Testis (tissue), 3 donors: ENCODE results near the gene TP53BP2. TPM values are rescaled to one million over a fixed set of nuclear protein-coding genes. Genes with fewer than 3 reads are reported as not detected.
"Not testable (repeated sequence)": the region's sequence is repeated elsewhere in the genome, so short reads cannot be mapped to it uniquely, and the experiment has no call there.

Source experiments
- DNase-seq: peaks from one replicate; pipeline ENCODE4 v3.0.0-alpha.2; 2019
- H3K27ac ChIP-seq, 2 donors: fragments of 200-600 bp; sonication (generic); one replicate each; pipeline ENCODE4 v1.5.1; 2019
- H3K27me3 ChIP-seq: fragments of 200-600 bp; sonication (generic); one replicate; pipeline ENCODE4 v1.5.1; 2019
- H3K36me3 ChIP-seq: fragments of 200-600 bp; sonication (generic); one replicate; pipeline ENCODE4 v1.5.1; 2017; ENCODE audit warnings: low read depth; ENCODE audit errors: missing control alignments
- H3K4me1 ChIP-seq: fragments of 200-600 bp; sonication (generic); one replicate; pipeline ENCODE4 v1.5.1; 2019
- H3K4me3 ChIP-seq, 2 donors: fragments of 200-600 bp; sonication (generic); one replicate each; pipeline ENCODE4 v1.5.1; 2017 to 2019
- H3K9me3 ChIP-seq: fragments of 200-600 bp; sonication (generic); one replicate; pipeline ENCODE4 v1.5.1; 2017
- CTCF ChIP-seq, 3 experiments: fragments of 450-650 bp in 2 of 3; fragments of 200-600 bp in 1 of 3; sonication (generic) in 1 of 3; IDR thresholded peaks; one replicate each; pipeline ENCODE4 v1.5.1; 2016 to 2019; ENCODE audit warnings: antibody characterized with exemption in 3 of 3, mild to moderate bottlenecking in 2 of 3, moderate library complexity in 1 of 3
- POLR2A ChIP-seq: fragments of 450-650 bp; IDR thresholded peaks from one replicate; pipeline ENCODE4 v1.6.1; 2017; ENCODE audit warnings: antibody characterized with exemption, mild to moderate bottlenecking, moderate library complexity
- WGBS, 2 donors: methylation state at CpG; one replicate each; pipeline ENCODE4 v1.1.5; 2018; 5-methylcytosine and 5-hydroxymethylcytosine counted together
- intact Hi-C: fragments of 100-400 bp; cut with DNase I; formaldehyde crosslinking; loops from one replicate; pipeline ENCODE4 v1.15.1; 2023; ENCODE audit warnings: low total_unique reads
- polyA plus RNA-seq: library from polyadenylated mRNA; stranded (reverse); fragments of 350-450 nt; fragmentation: Illumina TruSeq; extraction: RNeasy Lipid Tissue Mini Kit (QIAGEN cat#74804); gene quantifications from one replicate; pipeline ENCODE4 v1.2.3, GENCODE V29; 2014; ENCODE audit warnings: low read depth, low replicate concordance; ENCODE audit not compliant: insufficient read depth
- total RNA-seq, 2 donors: library from RNA; depleted of rRNA; stranded (reverse); fragments of >200 nt; gene quantifications; one replicate each; pipeline ENCODE4 v1.2.3, GENCODE V29; 2016

The TP53BP2 gene
- total and polyA plus RNA-seq, 3 donors from 2014 or later = 29.6 to 99.3 (median 64.3) TPM

GRCh38 chr1:223745731-223746130 is 100.0 kb downstream of the TP53BP2 start:
- 86 to 87% methylated on average over 4 of the region's 4 CpGs for WGBS, 2 donors

GRCh38 chr1:223742856-223743517 is 102.8 kb downstream of the TP53BP2 start:
- Histone ChIP-seq H3K27me3 (no peaks in the 10 kb centered on the region), H3K4me1 (peaks cover 9% of the 10 kb centered on the region), H3K4me3 (no peak overlapping the region), H3K36me3 (no peaks in the 10 kb centered on the region), H3K9me3 (no peaks in the 10 kb centered on the region), H3K27ac (no peak overlapping the region)
- TF ChIP-seq CTCF (IDR thresholded peaks at IDR 0.05) (no peak), POLR2A (no peak)
- 72 to 75% methylated on average over 9 of the region's 9 CpGs for WGBS, 2 donors
- intact Hi-C loops = no loop called here
- no peak for DNase-seq

More at GRCh38 chr1:223745731-223746130, 100.0 kb downstream of the TP53BP2 start:
- intact Hi-C loops = loop anchor here (5.0 kb wide), 1 partner anchor 33 kb away; the partner anchor contains the start of gene CAPN2
- TF ChIP-seq POLR2A (no peak), CTCF (IDR thresholded peaks at IDR 0.05) (no peak)
- Histone ChIP-seq H3K27me3 (no peaks in the 10 kb centered on the region), H3K4me3 (no peak overlapping the region), H3K27ac (no peak overlapping the region), H3K9me3 (no peaks in the 10 kb centered on the region), H3K36me3 (peaks cover under 1% of the 10 kb centered on the region), H3K4me1 (peaks cover 25% of the 10 kb centered on the region)
- DNase-seq = no peak

- no peaks in the 10 kb centered on the region for H3K27me3 ChIP-seq
- H3K4me3 ChIP-seq = no peak overlapping the region
- no peaks in the 10 kb centered on the region for H3K9me3 ChIP-seq
- no peaks in the 10 kb centered on the region for H3K36me3 ChIP-seq
- H3K4me1 ChIP-seq = no peaks in the 10 kb centered on the region
- DNase-seq = no peak
- TF ChIP-seq POLR2A = no peak
- intact Hi-C loops = no loop called here
- no peak overlapping the region for H3K27ac ChIP-seq
- 93 to 96% methylated on average over 6 of the region's 6 CpGs for WGBS, 2 donors
Measured at GRCh38 chr1:223741861-223742260, 103.9 kb downstream of the TP53BP2 start.

GRCh38 chr1:223740038-223740736 is 105.6 kb downstream of the TP53BP2 start:
- intact Hi-C loops = not testable (repeated sequence)

GRCh38 chr1:223739366-223740037 is 106.2 kb downstream of the TP53BP2 start:
- no peaks in the 10 kb centered on the region for H3K27me3 ChIP-seq
- WGBS, 2 donors = 54 to 57% methylated on average over 7 of the region's 7 CpGs
- H3K9me3 ChIP-seq = no peaks in the 10 kb centered on the region
- H3K4me1 ChIP-seq = peaks cover 3% of the 10 kb centered on the region
- H3K4me3 ChIP-seq = no peak overlapping the region
- intact Hi-C loops = no loop called here
- TF ChIP-seq POLR2A = no peak
- TF ChIP-seq CTCF (IDR thresholded peaks at IDR 0.05) = no peak
- H3K27ac ChIP-seq = no peak overlapping the region
- no peaks in the 10 kb centered on the region for H3K36me3 ChIP-seq
- DNase-seq = no peak

More at GRCh38 chr1:223740038-223740736, 105.6 kb downstream of the TP53BP2 start:
- not testable (repeated sequence) for H3K27me3 ChIP-seq, H3K4me3 ChIP-seq, H3K36me3 ChIP-seq, DNase-seq, H3K9me3 ChIP-seq, H3K27ac ChIP-seq, H3K4me1 ChIP-seq
- WGBS, 2 donors = 76 to 80% methylated on average over 10 of the region's 10 CpGs
